ENCODE data around the gene RBM20. TPM values are rescaled to one million over a fixed set of nuclear protein-coding genes. Genes with fewer than 3 reads are reported as not detected.
A peak's percentile ranks its signal among the peaks of the same experiment; 100 is the strongest.
"Not testable (repeated sequence)": the region's sequence is repeated elsewhere in the genome, so short reads cannot be mapped to it uniquely, and the experiment has no call there.

The RBM20 gene
- total RNA-seq, 2 experiments from 2014 or later: 0.06 to 0.17 TPM

DNA sequence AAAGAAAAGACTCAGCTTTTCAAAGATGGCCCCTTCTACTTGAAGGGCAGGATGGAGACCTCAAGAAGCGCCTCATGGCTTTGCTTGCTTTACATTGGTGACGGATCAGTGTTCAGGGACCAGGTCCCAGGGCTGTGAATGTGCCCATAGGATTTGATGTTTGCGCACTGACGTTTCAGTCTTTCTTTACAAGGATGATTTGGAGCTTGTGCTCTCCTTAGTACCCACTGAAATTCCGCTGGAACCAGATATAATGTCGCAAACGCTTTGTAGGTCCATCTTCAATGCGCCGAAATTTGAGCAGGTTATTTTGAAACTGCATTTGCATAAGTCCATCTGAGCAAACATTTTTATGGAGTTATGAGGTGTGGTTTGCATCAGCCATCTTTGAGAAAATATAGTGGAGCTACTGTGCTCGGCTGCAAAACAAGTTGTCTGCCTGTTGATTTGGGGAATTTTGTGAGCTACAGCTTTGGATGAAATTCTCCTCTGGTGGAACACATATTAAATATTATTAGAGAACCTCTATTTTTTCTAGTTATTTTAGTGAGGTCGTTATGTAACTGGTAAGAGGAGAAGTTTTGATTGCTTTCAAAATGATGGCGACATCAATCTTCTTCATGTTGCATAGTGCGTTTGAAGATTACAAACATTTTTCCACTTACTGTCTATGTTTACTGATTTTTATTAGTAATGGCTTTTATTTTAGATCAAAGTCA lies 2.4 kb downstream of the RBM20 start:
- Mint-ChIP-seq H3K4me3 (no peak overlapping the region), H3K27ac (no peak overlapping the region), H3K9me3 (no peaks in the 10 kb centered on the region), H3K36me3 (no peaks in the 10 kb centered on the region), H3K27me3 (peaks cover 73% of the 10 kb centered on the region), H3K4me1 (peaks cover 31% of the 10 kb centered on the region)
- ATAC-seq (ENCODE audit: low read depth) (no peak), DNase-seq (no peak)
- POLR2A ChIA-PET: no interaction called here

DNA sequence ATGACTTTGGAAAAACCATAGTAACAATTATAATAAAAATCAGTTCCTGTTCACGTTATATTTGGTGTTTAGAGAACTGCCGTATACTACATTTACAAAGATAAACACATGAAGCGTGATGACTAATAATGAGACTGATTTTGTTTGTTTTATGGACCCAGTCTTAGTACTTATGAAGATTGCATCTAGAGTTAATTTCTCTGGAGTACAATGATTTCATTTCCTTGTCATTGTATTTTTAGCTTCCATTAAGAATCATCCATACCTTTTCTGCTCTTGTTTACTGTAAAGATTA lies 2.9 kb downstream of the RBM20 start:
- DNase-seq (no peak), ATAC-seq (ENCODE audit: low read depth) (no peak)
- Mint-ChIP-seq H3K36me3 (no peaks in the 10 kb centered on the region), H3K27me3 (peaks cover 68% of the 10 kb centered on the region), H3K4me1 (peaks cover 34% of the 10 kb centered on the region), H3K27ac (no peak overlapping the region), H3K9me3 (no peaks in the 10 kb centered on the region), H3K4me3 (no peak overlapping the region)
- POLR2A ChIA-PET: no interaction called here

DNA sequence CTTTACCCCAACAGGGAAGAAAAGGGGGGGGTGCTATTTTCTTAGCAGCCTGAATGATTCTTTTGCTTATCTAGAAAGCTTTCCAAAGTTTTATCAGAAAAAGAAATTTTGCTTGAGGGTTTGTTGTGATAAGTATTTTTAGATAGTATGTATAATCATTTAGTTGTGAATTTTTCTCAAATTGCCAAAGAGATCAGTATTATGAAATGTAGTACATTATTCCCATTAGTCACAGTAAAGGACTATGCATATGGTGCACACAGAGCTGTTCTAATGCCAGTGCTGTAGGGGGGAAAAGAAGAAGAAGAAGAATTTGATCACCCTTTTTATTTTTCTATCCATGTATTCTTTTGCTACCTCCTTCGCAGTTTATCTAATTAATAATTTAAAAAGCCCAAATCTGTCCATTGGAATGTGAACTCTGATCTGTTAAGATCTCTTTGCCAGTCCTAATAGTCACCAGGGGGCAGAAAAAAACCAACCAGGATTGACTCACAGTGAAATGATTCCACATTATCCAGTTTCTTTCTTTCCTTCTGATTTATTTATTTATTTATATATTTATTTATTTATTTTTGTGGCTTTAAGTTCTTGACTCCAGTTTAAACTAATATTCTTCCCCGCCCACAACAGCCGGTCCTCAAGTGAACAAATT lies 4.7 kb downstream of the RBM20 start:
- no peak overlapping the region for H3K4me3 Mint-ChIP-seq
- no peak overlapping the region for H3K27ac Mint-ChIP-seq
- H3K9me3 Mint-ChIP-seq: no peaks in the 10 kb centered on the region
- ATAC-seq (ENCODE audit: low read depth): no peak
- H3K27me3 Mint-ChIP-seq: peaks cover 64% of the 10 kb centered on the region
- POLR2A ChIA-PET: no interaction called here
- no peak for DNase-seq
- H3K36me3 Mint-ChIP-seq: no peaks in the 10 kb centered on the region
- peaks cover 28% of the 10 kb centered on the region for H3K4me1 Mint-ChIP-seq

DNA sequence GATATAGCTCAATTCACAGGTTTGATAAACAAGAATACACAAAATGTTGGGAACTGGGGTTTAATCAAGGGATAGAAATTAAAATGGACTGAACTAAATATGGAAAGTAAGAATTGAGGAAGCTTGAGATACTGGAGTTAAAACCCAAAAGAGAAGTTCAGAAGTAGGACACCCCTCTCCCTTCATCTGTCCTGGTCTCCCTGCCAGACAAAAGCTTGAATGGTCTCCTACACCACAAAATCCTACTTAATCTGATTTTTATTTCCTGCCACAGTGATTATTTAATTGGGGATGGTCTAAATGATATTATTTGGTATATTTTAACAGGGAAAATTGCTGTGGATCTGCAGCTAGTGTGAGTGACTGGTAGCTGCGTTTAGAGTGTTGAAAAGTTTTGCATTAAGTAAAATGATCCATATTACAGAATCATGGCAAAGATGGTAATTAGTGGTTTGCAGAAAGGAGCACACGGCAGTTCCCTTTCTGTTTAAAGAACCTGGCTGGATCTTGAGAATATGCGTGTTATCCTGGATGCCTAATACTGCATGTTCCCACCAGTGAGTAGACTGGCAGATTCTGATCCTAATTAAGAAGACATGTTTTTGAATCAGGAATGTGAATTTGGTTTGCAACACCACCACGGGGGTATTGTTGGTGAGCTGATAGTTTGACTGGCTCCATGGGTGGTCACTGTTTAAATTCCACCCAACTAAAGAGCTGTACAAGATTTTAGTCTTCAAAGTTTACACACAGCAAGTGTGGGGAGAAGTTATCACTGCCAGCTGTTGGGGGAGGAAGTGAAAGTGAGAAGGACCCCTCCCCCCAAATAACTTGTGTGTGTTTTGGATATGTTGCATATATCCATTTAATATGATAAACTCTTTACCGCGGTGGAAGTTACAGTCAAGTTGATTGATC lies 5.5 kb downstream of the RBM20 start:
- H3K4me3 Mint-ChIP-seq: no peak overlapping the region
- POLR2A ChIA-PET: no interaction called here
- peaks cover 66% of the 10 kb centered on the region for H3K27me3 Mint-ChIP-seq
- H3K4me1 Mint-ChIP-seq: peaks cover 28% of the 10 kb centered on the region
- DNase-seq (no peak), ATAC-seq (ENCODE audit: low read depth) (no peak)
- H3K36me3 Mint-ChIP-seq: no peaks in the 10 kb centered on the region
- H3K27ac Mint-ChIP-seq: no peak overlapping the region
- H3K9me3 Mint-ChIP-seq: no peaks in the 10 kb centered on the region

DNA sequence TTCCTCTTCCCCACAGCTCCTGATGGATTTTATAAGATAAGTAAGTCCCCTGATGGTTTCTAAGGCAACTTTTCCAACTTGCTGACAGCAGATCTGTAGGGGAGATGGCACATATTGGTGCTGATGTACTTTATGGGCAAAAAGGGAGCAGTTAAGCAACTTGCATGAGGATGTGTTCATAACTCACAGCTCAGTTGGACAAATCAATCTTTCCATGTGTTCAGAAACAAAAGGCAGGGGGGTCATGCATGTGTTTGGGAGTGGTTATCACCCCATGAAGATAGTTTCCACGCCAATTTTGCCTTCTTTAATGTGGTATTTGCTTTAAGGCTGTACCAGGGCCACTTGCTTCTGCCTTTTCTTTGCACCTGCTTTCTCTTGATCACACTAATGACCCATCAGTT lies 6.1 kb downstream of the RBM20 start:
- no peaks in the 10 kb centered on the region for H3K9me3 Mint-ChIP-seq
- peaks cover 26% of the 10 kb centered on the region for H3K4me1 Mint-ChIP-seq
- no peaks in the 10 kb centered on the region for H3K36me3 Mint-ChIP-seq
- POLR2A ChIA-PET: no interaction called here
- no peak for DNase-seq
- ATAC-seq (ENCODE audit: low read depth): no peak
- H3K27ac Mint-ChIP-seq: no peak overlapping the region
- H3K4me3 Mint-ChIP-seq: no peak overlapping the region
- peaks cover 63% of the 10 kb centered on the region for H3K27me3 Mint-ChIP-seq

DNA sequence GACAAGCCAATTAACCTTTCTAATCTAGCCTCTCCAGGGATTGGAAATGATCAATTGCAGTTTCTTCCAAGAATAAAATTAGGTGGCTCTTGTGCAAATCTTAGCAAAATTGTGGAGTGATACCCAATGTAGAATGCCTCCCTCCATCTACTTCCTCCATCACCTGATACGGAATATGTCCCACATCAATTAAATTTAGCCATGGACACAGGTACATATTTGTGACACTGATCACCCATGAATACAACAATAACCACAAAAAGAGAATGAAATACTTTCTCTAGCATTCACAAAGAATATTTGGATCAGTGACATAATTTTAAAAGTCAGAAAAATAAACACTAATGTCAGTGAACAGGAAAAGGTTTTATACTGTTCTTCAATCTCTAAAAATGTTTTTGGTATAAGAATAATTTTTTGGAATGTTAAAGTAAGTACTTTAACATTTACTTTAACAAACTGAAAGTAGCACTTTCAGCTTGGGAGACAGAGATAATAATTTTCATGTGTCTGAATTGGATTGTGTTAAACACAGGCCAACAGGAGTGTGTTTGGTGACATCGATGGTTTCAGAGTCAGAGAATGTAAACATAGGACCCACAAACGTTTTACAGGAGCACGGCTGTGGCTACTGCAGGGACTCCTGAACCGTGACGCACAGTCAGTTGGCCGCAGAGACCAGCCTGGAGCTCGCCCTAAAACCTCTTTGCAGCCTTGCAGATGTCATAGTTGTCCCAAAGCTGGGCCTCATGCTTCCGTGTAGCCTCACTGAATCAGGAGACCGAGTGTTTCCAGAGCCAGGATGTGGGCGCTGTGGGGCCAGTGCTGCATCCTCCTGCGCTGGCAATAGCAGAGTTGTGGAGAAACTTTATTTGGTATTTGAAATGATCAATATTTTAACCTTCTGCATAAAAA lies 7.2 kb downstream of the RBM20 start:
- peak overlapping the region; percentile 50 for H3K4me3 Mint-ChIP-seq
- no peaks in the 10 kb centered on the region for H3K36me3 Mint-ChIP-seq
- H3K27me3 Mint-ChIP-seq: peaks cover 60% of the 10 kb centered on the region
- ATAC-seq (ENCODE audit: low read depth): peak; percentile 94
- peaks cover 26% of the 10 kb centered on the region for H3K4me1 Mint-ChIP-seq
- H3K27ac Mint-ChIP-seq: no peak overlapping the region
- DNase-seq: peak; percentile 55
- no peaks in the 10 kb centered on the region for H3K9me3 Mint-ChIP-seq
- POLR2A ChIA-PET: no interaction called here

DNA sequence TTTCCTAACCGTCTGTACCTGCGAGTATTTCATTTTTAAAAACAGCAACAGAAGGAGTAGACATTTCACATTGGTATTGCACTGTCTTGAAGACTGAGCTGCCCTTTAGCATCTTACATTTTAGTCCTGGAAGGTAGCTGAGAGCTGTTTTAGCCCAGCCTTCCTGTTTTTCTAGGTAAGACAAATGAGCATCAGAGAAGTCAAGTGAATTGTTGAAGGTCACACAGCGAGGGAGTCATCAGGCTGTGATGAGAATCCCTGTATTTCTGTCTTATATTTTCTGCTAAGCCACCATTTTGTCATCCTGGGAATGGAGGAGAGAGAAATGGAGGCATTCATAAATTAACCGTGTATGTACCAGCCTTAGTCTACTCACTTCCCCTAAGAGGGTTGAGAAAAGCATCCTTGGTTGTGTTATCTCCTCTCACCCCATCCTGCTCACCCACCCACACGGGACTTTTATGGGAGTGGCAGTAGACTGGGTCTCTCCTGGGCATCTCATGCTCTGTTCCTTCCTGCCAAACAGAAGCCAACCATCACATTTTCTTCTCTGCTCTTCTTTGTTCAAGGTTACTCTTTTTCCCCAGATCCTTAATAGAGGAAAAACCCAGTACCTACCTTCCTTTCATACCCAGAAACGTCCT lies 8.5 kb downstream of the RBM20 start:
- no peaks in the 10 kb centered on the region for H3K36me3 Mint-ChIP-seq
- DNase-seq (no peak), ATAC-seq (ENCODE audit: low read depth) (no peak)
- H3K27me3 Mint-ChIP-seq: peaks cover 51% of the 10 kb centered on the region
- H3K4me1 Mint-ChIP-seq: peaks cover 26% of the 10 kb centered on the region
- POLR2A ChIA-PET: interaction anchor here (0.6 kb wide), 1 partner anchor 58 kb away, joined by 3 read pairs; no protein-coding TSS in a partner anchor
- no peak overlapping the region for H3K27ac Mint-ChIP-seq
- H3K4me3 Mint-ChIP-seq: no peak overlapping the region
- H3K9me3 Mint-ChIP-seq: no peaks in the 10 kb centered on the region

DNA sequence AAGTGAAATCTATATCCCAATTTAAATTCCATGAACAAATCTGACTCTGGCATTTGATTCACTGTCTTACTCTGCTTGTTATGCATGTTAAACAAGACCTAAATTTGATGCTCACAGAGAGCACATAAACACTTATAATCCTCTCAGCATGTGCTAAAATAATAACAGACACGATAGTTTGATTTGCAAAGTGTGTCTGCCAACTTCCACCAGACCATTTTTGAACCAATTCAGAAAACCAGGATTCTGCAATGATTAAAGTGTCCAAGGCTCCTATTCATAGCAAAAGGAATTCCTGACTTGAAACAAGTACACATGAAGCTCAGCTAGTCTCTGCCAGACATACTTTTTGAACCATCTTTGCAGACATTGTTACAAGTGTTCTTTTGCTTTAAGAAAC lies 11.2 kb downstream of the RBM20 start:
- Mint-ChIP-seq H3K4me1 (peaks cover 18% of the 10 kb centered on the region), H3K36me3 (no peaks in the 10 kb centered on the region), H3K27ac (no peak overlapping the region), H3K27me3 (peaks cover 30% of the 10 kb centered on the region), H3K4me3 (no peak overlapping the region), H3K9me3 (no peaks in the 10 kb centered on the region)
- ATAC-seq (ENCODE audit: low read depth) (no peak), DNase-seq (no peak)
- POLR2A ChIA-PET: no interaction called here

DNA sequence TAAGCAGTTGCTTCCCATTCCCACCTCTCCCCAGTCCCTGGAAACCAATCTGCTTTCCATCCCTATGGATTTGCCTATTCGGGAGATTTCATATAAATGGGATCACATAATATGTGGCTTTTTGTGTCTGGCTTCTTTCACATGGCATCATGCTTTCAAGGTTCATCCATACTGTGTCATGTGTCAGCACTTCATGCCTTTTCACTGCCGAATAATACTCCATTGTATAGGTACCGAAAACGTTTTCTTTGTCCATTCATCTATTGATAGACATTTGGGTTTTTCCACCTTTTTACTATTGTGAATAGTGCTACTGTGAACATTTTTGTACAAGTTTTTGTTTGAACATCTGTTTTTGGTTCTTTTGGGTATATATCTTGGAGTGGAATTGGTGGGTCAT lies 12.5 kb downstream of the RBM20 start:
- peaks cover 29% of the 10 kb centered on the region for H3K27me3 Mint-ChIP-seq
- POLR2A ChIA-PET: no interaction called here
- DNase-seq (no peak), ATAC-seq (ENCODE audit: low read depth) (no peak)
- H3K9me3 Mint-ChIP-seq: no peaks in the 10 kb centered on the region
- no peak overlapping the region for H3K27ac Mint-ChIP-seq
- no peak overlapping the region for H3K4me3 Mint-ChIP-seq
- peaks cover 17% of the 10 kb centered on the region for H3K4me1 Mint-ChIP-seq
- no peaks in the 10 kb centered on the region for H3K36me3 Mint-ChIP-seq

DNA sequence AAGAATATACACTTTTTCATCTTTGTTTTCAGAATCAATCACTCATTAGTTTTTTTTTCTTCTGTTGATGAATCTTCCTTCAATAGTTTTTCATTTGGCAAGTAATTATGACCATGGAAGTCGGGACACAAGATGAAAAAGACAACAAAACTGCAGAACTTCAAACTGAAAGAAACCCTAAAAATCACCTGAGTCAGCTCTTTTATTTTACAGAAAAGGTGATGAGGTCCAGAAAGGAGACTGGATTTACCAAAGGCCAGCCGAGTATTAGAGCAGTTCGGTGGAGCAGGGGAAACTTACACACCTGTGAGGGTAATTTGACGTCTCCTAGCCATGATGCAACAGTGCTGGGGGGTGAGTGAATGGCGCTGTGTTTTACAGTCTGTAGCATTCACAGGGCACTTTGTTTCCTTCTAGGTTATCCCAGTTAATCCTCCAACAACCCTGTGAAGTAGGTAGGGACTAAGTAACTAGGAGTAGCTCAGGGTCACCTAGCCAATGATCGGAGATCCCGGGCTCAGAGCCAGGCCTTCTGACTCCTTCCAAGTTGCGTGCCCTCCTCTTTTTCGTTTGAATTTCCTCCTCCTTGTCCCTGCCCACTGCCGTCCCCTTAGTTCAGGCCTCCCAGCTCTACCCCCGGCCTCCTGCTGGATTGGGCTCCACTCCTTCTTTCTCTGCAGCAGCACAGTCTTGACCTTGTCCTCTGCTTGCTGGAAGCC lies 14.0 kb downstream of the RBM20 start:
- POLR2A ChIA-PET: no interaction called here
- H3K4me3 Mint-ChIP-seq: no peak overlapping the region
- no peak overlapping the region for H3K27ac Mint-ChIP-seq
- H3K27me3 Mint-ChIP-seq: peaks cover 30% of the 10 kb centered on the region
- no peak for DNase-seq
- no peaks in the 10 kb centered on the region for H3K36me3 Mint-ChIP-seq
- H3K9me3 Mint-ChIP-seq: no peaks in the 10 kb centered on the region
- H3K4me1 Mint-ChIP-seq: peaks cover 16% of the 10 kb centered on the region
- ATAC-seq (ENCODE audit: low read depth): no peak

DNA sequence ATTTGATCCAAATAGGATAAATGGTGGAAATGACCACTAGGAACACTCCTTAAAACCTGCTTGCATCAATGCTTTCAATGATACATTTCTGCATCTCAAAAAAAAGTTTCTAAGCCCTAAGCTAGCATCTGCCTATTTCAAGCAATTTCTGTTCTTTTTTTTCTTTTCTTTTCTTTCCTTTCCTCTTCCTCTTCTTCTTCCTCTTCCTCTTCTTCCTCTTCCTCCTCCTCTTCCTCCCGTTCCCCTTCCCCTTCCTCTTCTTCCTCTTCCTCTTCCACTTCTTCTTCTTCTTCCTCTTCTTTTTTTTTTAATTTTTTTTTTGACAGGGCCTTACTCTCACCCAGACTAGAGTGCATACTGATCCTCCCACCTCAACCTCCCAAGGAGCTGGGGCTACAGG lies 15.4 kb downstream of the RBM20 start:
- Mint-ChIP-seq H3K4me3 (no peak overlapping the region), H3K36me3 (no peaks in the 10 kb centered on the region), H3K27me3 (peaks cover 22% of the 10 kb centered on the region), H3K4me1 (peaks cover 16% of the 10 kb centered on the region), H3K27ac (no peak overlapping the region), H3K9me3 (no peaks in the 10 kb centered on the region)
- DNase-seq: no peak
- POLR2A ChIA-PET: no interaction called here
- no peak for ATAC-seq (ENCODE audit: low read depth)

DNA sequence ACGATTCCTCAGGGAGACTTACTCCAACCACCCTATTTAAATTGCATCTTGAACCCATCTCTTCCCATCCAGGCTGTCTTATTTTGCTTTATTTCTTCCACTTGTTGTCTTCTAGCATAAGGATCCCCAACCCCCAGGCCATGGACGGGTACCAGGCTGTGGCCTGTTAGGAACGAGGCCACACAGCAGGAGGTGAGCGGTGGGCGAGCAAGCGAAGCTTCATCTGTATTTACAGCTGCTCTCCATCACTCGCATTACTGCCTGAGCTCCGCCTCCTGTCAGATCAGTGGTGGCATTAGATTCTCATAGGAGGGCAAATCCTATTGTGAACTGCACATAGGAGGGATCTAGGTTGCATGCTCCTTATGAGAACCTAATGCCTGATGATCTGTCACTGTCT lies 16.2 kb downstream of the RBM20 start:
- DNase-seq; H3K9me3 Mint-ChIP-seq; H3K27ac Mint-ChIP-seq; ATAC-seq (ENCODE audit: low read depth); H3K4me3 Mint-ChIP-seq; H3K36me3 Mint-ChIP-seq; POLR2A ChIA-PET: not testable (repeated sequence)
- Mint-ChIP-seq H3K4me1 (peaks cover 16% of the 10 kb centered on the region), H3K27me3 (peaks cover 21% of the 10 kb centered on the region)
